Neural progenitor cell (in vitro differentiated cells): ENCODE results near the gene C4B.

Experiments used
- CTCF ChIP-seq: fragments of 200-600 bp; sonication (generic); IDR thresholded peaks from 2 replicates; pipeline ENCODE4 v1.5.1; 2017; ENCODE audit warnings: antibody characterized with exemption, mild to moderate bottlenecking
- EZH2 ChIP-seq: fragments of 200-600 bp; sonication (generic); IDR thresholded peaks from 2 replicates; pipeline ENCODE4 v1.6.1; 2017; ENCODE audit warnings: antibody characterized with exemption, mild to moderate bottlenecking, moderate library complexity
- EZH2phosphoT487 ChIP-seq: fragments of 200-600 bp; sonication (generic); IDR thresholded peaks from 2 replicates; pipeline ENCODE4 v1.6.1; 2017; ENCODE audit warnings: antibody characterized with exemption

- TF ChIP-seq CTCF (no peak), EZH2phosphoT487 (no peak), EZH2 (no peak)
Measured at GRCh38 chr6:32083812-32084768, 69.5 kb downstream of the C4B start.
